Cerebellar cortex (tissue), 1 donor: ENCODE measurements around the gene SOD2.
A peak's percentile ranks its signal among the peaks of the same experiment; 100 is the strongest.
"Not testable (repeated sequence)": the region's sequence is repeated elsewhere in the genome, so short reads cannot be mapped to it uniquely, and the experiment has no call there.

ENCODE experiments used
- DNase-seq: peaks from one replicate; pipeline ENCODE4 v3.0.0-alpha.2; 2015; ENCODE audit warnings: low spot score

Gene SOD2

DNA sequence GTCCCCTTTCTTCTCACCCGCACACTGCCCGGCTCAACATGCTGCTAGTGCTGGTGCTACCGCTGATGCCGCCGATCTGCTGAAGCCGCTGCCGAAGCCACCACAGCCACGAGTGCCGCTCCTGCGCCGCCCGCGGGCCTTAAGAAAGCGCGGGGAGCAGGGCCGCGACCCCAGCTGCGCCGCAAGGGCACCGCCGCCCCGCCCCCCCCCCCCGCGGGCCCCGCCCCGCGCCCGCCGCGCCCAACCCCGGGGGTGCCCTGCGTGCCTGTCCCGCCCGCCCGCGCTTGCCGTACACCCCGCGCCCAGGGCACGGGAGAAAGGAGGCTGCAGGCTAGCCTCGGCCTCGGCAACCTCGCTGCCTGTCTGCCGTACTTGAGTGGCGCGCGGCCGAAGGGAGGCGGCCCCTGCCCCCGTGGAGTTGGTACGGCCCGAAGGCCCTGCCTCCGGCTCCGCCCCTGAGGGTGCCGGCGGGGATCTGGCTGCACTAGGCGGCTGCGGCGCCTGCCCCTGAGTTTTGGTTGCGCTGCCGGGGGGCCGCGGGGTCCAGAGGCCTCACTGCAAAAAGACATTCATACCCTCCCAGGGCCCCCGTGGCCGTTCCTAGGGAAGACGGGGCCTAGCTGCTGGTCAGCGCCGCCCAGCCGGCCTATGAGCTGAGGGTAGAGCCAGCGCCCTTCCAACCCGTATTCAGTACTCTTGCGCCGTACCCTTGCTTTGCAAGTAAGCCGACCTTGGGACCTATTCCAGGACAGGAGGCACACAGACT lies at the start of gene SOD2:
SOD2 (minus strand) TSS at position 114 of the 766 bp plus-strand sequence; CDS start at position 40, 74 bp downstream.
- peak; percentile 81 for DNase-seq

DNA sequence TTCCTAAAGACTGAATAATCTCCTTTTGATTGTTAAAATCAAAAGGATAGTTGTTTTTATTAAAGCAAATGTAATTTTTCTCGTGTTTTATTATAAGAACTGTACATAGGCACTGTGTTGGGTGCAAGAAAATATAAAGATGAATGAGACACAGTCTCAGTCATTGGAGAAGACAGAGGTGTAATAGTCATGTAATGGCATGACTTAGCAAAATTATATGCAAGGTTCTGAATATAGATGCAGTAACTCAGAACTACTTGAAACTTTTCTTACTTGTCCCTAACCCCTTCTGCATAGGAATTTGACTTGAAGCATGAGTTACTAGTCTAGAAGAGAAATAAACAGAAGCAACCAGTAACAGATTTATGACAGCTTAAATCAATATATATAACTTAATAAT lies 49.1 kb upstream of the SOD2 start:
- DNase-seq: no peak

DNA sequence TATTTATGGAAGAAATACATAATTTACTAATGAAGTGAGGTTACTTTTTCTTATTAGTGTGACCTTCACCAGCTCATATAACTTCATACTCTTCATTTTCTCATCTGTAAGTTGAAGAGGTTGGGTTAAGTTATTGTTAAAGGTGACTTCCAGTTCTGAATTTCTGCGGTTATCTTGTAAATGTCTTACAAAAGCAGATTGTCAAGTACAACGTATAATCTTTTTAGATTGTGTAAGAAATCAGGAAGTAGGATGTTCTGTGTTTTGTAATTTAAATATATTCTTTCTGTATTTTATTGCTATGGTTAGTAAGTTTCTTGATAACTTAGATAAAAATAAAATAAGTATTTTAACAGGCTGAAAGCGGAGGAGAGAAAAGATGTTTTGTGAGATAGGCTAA lies 46.3 kb upstream of the SOD2 start:
- no peak for DNase-seq

DNA sequence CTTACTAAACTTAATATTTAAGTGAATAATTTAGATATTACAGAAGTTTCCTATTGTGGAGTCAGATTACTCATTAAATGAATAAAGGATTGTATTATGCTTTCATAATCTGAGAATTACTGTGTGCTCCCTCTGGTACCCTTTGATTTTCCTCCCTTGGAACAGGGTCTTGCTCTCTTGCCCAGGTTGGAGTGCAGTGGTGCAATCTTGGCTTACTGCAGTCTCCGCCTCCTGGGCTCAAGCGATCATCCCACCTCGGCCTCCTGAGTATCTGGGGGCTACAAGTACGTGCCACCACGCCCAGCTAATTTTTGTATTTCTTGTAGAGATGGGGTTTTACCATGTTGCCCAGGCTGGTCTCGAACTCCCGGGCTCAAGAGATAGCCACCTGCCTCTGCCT lies 43.9 kb upstream of the SOD2 start:
- no peak for DNase-seq

DNA sequence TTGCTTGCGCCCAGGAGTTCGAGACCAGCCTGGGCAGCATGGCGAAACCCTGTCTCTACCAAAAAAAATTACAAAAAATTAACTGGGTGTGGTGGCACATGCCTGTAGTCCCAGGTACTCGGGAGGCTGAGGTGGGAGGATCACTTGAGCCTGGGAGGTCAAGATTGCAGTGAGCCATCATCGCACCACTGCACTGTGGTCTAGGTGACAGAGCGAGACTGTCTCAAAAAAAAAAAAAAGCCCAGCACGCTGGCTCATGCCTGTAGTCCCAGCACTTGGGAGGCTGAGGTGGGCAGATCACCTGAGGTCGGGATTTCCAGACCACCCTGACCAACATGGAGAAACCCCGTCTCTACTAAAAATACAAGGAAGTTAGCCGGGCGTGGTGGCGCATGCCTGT lies 40.4 kb upstream of the SOD2 start:
- DNase-seq: not testable (repeated sequence)

DNA sequence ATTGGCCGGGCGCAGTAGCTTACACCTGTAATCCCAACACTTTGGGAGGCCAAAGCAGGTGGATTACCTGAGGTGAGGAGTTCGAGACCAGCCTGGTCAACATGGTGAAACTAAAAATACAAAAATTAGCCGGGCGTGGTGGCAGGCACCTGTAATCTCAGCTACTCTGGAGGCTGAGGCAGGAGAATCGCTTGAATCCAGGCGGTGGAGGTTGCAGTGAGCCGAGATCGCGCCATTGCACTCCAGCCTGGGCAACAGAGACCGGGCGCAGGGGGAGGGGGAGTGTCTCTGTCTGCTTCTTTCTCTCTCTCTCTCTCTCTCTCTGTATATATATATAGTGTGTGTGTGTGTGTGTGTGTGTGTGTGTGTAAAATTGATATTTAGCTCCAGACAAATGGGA lies 39.5 kb upstream of the SOD2 start:
- not testable (repeated sequence) for DNase-seq

DNA sequence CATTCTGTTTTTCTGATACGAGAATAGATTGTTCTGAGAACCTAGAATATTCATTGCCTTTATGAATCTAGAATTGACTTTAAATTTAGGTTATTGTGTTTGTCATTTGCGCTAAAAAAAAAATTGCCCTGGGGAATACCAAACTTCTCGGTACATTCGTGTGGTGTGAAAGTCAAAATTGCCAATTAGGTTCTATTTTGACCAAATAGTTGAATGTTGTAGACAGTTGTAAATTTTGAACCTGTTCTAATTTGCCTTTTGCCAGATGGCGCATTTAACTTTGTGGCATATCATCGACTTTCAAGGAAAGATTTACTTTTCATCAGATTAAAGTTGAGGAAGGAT lies 37.3 kb upstream of the SOD2 start:
- DNase-seq: no peak

DNA sequence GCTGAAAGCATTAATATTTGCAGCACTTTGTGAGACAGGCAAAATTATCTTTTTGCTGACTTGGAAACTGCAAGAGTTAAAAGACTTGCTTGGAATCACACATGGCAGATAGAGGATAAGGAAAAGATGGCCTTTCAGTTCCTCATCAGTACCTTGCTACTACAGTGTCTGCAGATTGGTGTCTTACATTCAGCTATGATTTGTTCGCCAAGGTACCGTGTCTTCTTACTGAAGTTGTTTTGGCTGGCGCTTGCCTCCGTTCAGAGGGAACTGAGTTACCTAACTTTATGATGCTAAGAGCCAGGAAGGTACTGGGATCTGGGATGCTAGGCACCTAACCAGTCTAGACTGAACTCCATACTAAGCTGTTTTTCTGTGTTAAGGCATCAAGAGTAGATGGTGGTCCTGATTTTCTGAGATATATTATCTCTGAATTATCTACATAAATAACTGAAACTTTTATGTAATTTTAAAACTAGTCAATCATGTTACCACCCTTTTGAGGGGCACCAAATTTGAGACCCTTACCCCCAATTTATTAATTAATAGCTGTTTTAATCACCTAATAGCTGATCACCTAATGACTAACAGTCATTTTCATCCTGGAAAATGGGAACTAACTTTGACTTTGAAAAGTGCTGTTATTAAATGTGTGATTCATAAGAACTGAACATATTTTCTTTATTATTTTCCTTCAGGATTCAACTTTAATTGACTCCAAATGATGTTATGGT lies 36.7 kb upstream of the SOD2 start:
- DNase-seq: no peak

DNA sequence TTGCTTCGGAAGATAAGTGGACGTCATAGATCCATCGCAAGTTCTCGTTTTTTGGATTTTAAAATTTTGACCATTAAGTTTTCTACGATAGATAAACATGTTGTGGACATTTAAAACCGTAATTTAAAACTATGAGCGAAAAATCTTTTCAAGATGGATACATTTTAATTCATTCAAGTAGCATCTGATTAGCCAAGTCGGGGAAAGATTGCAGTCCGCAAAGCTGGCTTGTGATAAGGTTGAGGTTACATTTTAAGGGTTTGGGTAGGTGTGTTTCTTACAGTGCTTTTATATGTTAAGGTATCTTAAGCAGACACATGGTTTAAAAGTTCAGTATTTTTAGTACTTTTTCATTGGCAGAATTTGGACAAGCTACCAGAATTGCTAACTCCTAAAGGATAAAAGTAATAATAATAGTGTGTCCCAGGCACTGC lies 35.5 kb upstream of the SOD2 start:
- DNase-seq: no peak

DNA sequence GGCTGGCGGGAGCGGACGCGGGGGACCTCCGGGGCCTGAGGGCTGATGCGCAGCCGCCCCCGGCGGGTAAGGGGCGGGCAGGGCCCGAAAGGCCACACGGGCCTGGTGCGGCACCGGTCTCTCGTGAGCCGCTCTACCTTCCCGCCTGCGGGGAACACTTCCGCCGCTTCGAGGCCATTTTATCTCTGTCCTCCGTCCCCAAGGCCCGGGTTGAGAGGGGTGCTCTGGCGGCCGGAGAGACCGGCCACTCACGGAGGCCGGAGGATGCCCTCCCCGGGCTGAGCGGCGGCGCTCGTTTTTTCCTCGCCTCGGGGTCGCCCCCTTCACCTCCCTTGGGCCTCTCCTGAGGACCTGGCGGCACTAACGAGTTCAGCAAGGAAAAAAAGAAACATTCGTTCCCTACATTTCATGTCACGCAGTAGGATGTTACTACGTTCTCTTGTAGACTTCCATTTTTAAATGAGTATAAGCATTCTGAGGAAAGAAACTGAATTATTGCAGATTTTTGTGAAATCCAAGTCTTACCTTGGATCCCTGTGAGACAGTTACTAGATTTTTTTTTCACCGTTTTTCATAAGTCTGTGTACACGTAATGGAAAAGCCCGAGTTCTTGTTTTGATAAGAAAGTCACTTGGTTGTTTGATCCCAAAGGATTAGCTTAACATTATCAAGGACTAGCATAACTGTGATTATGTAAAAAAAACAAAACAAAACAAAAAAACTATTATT lies 34.8 kb upstream of the SOD2 start:
- peak; percentile 29 for DNase-seq

DNA sequence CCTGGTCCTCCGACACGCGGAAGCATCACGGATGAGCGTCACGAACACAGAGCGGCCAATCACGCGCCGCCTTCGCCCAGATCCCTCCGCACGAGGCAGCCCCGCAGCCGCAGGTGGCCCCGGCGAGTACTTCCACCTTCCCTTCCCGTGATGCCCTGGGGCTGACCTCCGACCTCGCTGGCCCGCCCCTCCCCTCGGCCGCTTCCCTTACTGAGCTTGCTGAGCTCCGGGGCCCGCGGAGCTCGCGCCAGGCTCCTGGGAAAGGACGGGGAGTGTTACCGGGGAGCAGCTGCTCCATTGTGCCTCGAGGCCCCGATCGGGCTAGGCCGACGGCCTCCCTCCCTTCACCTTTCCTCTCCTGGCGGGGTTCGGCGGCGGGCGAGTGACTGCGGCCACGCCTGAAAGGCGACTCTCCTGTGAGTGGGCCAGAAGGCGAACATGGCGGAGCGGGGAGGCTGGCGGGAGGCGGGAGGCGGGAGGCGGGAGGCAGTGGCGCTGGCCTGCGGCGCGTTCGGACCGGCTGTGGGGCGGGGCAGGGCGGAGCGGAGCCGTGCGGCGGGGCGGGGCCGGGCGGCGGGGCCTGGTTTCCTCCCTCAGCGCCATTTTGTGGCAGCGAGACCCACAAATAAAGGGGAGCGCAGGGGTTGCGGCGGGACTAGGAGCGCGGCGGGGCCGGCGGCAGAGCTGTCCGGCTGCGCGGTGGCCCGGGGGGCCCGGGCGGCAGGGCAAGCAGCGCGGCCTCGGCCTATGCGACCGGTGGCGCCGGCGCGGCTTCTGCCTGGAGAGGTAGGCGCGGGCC lies 34.1 kb upstream of the SOD2 start, which contains the start of gene WTAP:
WTAP (plus strand) TSS at position 589 of the 799 bp plus-strand sequence. CDS start 8,760 bp downstream, outside the sequence.
- peak; percentile 95 for DNase-seq

DNA sequence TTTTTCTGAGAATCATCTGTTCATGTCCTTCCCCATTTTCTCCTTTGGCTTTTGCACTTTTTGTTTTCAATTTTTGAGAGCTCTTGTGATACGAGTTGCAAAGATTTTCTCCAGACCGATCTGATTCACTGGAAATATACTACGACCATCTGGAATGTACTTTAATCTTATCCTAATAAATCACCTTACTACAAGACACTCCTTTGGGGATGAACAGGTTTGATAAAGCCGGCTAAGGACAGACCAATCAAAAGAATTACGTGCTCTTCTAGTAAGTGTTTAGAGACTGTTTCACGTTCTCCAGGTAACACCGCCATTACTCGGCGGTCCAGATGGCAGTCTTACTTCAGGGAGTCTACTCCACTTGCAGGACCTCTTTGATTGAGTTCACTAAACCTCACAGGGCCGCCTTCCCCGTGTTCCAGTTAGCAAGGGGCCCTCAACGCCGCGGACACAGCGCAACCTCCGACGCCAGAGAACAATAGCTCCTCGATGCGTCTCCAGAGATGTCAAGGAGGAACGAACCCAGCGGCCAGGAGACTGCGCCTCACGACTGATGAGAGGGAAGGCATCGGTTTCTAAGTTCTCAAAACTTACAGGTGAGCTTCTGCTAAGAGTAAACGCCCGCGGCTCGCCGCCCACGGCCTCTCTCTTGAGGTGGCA lies 33.3 kb upstream of the SOD2 start:
- no peak for DNase-seq

DNA sequence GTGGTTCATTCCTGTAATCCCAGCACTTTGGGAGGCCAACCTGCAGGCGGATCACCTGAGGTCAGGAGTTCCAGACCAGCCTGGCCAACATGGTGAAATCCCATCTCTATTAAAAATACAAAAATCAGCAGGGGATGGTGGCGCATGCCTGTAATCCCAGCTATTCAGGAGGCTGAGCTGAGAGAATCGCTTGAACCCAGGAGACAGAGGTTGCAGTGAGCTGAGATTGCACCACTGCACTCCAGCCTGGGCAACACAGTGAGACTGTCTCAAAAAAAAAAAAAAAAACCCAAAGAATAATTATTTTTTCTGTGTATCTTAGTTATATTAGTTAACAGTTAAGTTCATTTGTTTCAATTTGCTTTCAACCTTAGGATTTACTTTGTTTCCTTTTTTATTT lies 32.2 kb upstream of the SOD2 start:
- DNase-seq: not testable (repeated sequence)

DNA sequence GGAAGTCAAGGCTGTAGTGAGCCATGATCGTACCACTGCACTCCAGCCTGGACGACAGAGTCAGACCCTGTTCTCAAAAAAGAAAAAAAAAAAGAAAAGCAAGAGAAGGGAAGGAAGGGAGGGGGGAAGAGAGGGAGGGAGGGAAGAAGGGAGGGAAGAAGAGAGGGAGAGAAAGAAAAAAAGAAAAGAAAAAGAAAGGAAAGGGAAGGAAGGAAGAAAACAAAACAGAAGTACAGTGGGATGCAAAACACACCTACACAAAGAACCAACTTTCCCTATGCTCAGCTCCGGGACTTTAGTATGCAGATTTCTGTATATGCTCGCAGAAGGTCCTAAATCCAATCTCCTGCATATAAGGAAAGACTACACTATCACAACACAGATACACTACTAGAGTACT lies 31.7 kb upstream of the SOD2 start:
- DNase-seq: no peak

DNA sequence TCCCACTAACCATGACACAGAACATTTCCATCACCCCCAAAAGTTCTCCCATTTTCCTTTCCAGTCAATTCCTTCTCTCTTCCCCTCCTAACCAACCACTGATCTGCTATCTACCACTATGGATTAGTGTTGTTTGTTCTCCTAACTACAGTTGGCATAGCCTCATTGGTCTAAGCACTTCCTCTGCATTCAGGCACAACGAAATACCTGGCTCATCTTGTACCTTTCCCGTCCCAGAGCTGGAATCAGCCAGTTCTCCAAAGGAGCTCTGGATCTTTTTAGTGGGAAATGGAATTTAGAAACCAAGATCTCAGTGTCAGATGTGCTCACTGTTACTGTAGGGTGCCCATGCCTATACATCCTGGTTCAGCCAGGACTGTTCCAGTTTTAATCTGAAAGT lies 30.2 kb upstream of the SOD2 start:
- no peak for DNase-seq

DNA sequence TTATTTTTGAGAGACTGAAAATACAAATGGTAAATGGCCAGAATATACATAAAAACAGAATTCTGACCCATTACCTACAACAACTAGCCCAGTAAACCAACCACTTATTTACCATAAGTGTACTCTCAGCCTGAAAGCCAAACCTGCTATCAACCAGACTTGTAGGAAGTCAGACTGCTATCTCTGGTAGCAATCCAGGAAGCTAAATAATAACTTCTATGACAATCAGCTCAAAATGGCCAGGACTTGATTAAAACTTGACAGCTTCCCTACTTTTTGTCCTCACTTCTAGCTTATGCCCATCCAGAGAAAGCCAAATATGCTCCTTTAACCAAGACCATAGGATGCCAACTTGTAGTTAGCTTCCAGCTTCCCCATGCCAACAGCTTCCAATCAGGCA lies 29.6 kb upstream of the SOD2 start:
- DNase-seq: no peak

DNA sequence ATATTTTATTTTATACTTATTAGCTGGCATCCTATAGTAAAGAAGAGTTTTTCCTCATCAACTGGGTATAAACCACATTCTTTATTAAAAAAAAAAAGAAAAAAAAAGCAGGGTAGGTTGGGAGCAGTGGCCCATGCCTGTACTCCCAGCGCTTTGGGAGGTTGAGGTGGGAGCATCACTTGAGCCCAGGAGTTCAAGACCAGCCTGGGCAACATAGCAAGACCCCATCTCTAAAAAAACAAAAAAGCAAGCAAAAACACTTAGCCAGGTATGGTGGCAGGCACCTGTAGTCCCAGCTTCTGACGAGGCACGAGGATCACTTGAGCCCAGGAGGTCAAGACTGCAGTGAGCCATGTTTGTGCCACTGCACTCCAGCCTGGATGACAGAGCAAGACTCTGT lies 28.9 kb upstream of the SOD2 start:
- not testable (repeated sequence) for DNase-seq

DNA sequence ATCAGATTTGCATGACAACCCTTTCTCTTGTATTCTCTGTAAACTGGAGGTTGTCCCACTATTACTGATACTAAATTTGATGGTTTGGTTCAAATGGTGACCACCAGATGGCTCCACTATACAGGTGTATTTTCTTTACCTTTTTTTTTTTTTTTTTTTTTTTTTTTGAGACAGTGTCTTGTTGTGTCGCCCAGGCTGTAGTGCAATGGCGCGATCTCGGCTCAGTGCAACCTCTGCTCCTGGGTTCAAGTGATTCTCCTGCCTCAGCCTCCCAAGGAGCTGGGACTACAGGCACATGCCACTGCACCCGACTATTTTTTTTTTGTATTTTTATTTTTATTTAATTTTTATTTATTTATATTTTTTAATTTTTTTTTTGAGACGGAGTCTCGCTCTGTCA lies 27.7 kb upstream of the SOD2 start:
- DNase-seq: peak; percentile 63

DNA sequence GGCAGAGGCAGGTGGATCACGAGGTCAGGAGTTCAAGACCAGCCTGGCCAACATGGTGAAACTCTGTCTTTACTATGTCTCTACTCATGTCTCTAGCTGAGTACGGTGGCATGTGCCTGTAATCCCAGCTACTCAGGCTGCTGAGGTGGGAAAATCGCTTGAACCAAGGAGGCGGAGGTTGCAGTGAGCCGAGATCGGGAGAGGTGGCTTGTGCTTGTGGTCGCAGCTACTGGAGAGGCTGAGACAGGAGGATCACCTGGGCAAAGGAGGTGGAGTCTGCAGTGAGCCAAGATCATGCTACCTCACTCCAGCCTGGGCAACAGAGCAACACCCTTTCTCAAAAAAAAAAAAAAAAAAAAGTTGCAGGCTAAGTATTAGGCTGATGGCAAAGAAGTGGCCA lies 26.2 kb upstream of the SOD2 start:
- DNase-seq: no peak

DNA sequence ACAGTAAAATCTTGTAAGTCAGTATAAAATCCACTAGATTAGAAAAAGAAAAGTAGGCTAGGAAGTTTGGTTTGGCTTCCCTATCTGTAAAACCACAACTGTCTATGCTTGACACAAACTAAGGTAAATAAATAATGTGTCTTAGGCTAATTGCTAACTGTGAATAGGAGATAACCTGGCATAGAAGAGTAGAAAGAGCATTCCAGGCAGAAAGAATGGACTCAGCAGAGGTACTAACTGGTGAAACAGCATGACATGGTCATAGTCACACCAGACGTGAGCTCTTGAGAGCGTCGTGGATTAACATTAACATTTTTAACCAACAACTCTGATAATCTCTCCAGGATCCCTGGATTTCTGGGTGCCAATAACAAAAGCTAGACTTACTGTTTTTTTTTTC lies 25.6 kb upstream of the SOD2 start:
- no peak for DNase-seq
